PC-9 (cell line): ENCODE measurements around the gene SKIC2. TPM values are rescaled to one million over a fixed set of nuclear protein-coding genes. Genes with fewer than 3 reads are reported as not detected.

Experiments
- BruUV-seq: library from RNA; stranded (reverse); fragments of 400-500 nt; replicated peaks from 2 replicates; lab custom pipeline; 2021; lab: Mats Ljungman, UMichigan
- CTCF ChIA-PET: fragments of 300-600 bp; sonication (Branson Sonifier 250); formaldehyde crosslinking; loops from one replicate; lab custom pipeline; 2022; ENCODE audit warnings: antibody characterized with exemption; lab: Charles Lee
- POLR2A ChIA-PET: fragments of 300-600 bp; sonication (Branson Sonifier 250); formaldehyde crosslinking; loops from one replicate; lab custom pipeline; 2022; ENCODE audit warnings: antibody characterized with exemption; ENCODE audit not compliant: unreplicated experiment; lab: Charles Lee
- DNase-seq, 2 experiments: peaks; one replicate each; pipeline versions ENCODE4 v3.0.0 to v3.0.0-alpha.2; 2015 to 2022; ENCODE audit warnings: mixed read lengths in 1 of 2
- H2AFZ ChIP-seq: fragments of 200-600 bp; sonication (generic); 2 replicates; pipeline ENCODE4 v1.8.1; 2017; ENCODE audit warnings: antibody characterized with exemption
- H3F3A ChIP-seq: fragments of 200-600 bp; sonication (generic); 2 replicates; pipeline ENCODE4 v1.8.1; 2017; ENCODE audit warnings: antibody characterized with exemption, mild to moderate bottlenecking, low read depth; ENCODE audit not compliant: insufficient read depth
- H3K27ac ChIP-seq: fragments of 200-600 bp; sonication (generic); 2 replicates; pipeline ENCODE4 v1.6.1; 2016; ENCODE audit warnings: mixed run types
- H3K27me3 ChIP-seq: fragments of 200-600 bp; sonication (generic); 2 replicates; pipeline ENCODE4 v1.6.1; 2016; ENCODE audit warnings: low read depth, mixed run types; ENCODE audit not compliant: insufficient read depth
- H3K36me3 ChIP-seq: fragments of 200-600 bp; sonication (generic); 2 replicates; pipeline ENCODE4 v1.6.1; 2016; ENCODE audit warnings: low read depth, mixed run types
- H3K4me1 ChIP-seq: fragments of 200-600 bp; sonication (generic); replicated peaks from 2 replicates; pipeline ENCODE4 v1.6.1; 2016; ENCODE audit warnings: mixed run types; ENCODE audit not compliant: insufficient read depth
- H3K4me2 ChIP-seq: fragments of 200-600 bp; sonication (generic); 2 replicates; pipeline ENCODE4 v1.6.1; 2017; ENCODE audit warnings: mixed run types
- H3K4me3 ChIP-seq: fragments of 200-600 bp; sonication (generic); 2 replicates; pipeline ENCODE4 v1.6.1; 2016; ENCODE audit warnings: mixed run types
- H3K79me2 ChIP-seq: fragments of 200-600 bp; sonication (generic); 2 replicates; pipeline ENCODE4 v1.6.1; 2017; ENCODE audit warnings: low read depth, mixed run types
- H3K9me2 ChIP-seq: fragments of 200-600 bp; sonication (generic); 2 replicates; pipeline ENCODE4 v1.8.1; 2017; ENCODE audit warnings: mild to moderate bottlenecking; ENCODE audit not compliant: insufficient read depth
- H3K9me3 ChIP-seq: fragments of 200-600 bp; sonication (generic); 2 replicates; pipeline ENCODE4 v1.8.1; 2016; ENCODE audit warnings: low read depth; ENCODE audit not compliant: insufficient read depth
- H4K20me1 ChIP-seq: fragments of 200-600 bp; sonication (generic); 2 replicates; pipeline ENCODE4 v1.8.1; 2017; ENCODE audit not compliant: insufficient read depth
- CTCF ChIP-seq: fragments of 200-600 bp; sonication (generic); conservative IDR thresholded peaks from 2 replicates; pipeline ENCODE4 v1.6.1; 2017; ENCODE audit warnings: mixed run types, antibody characterized with exemption, mild to moderate bottlenecking, moderate library complexity
- EZH2 ChIP-seq: fragments of 200-600 bp; sonication (generic); IDR thresholded peaks from 2 replicates; pipeline ENCODE4 v1.8.0; 2017; ENCODE audit warnings: antibody characterized with exemption, low read depth
- intact Hi-C: fragments of 100-400 bp; cut with micrococcal nuclease; formaldehyde crosslinking; loops from one replicate; pipeline ENCODE4 v1.10.0; 2022; ENCODE audit not compliant: unreplicated experiment
- total RNA-seq: library from RNA; stranded (reverse); gene quantifications from 2 replicates; pipeline ENCODE4 v1.2.3, GENCODE V29; 2021

Gene SKIC2
- total RNA-seq, 1 experiment from 2014 or later, result 67.9 TPM

GRCh38 chr6:31954511-31954910 lies 4.5 kb upstream of the SKIC2 start:
- CTCF ChIA-PET, result no interaction called here
- Histone ChIP-seq H3K79me2 (peaks cover 26% of the 10 kb centered on the region), H3K9me2 (no peaks in the 10 kb centered on the region), H3K27me3 (no peaks in the 10 kb centered on the region), H3K27ac (no peak overlapping the region), H3F3A (peaks cover 37% of the 10 kb centered on the region), H3K36me3 (peaks cover 23% of the 10 kb centered on the region; the same call in 1 of the 2 replicates), H3K4me3 (no peak overlapping the region), H3K4me2 (no peak overlapping the region), H4K20me1 (no peaks in the 10 kb centered on the region), H2AFZ (no peak overlapping the region), H3K9me3 (no peaks in the 10 kb centered on the region), H3K4me1 (peaks cover 13% of the 10 kb centered on the region)
- DNase-seq, result no peak
- no TSS peak for BruUV-seq
- intact Hi-C loops, result loop anchor here (5.0 to 10.0 kb wide), 2 partner anchors 122 to 180 kb away; partner anchors contain the start of gene VWA7
- TF ChIP-seq EZH2 (no peak), CTCF (no peak)
- POLR2A ChIA-PET, result no interaction called here

GRCh38 chr6:31956796-31957195 lies 2.2 kb upstream of the SKIC2 start:
- Histone ChIP-seq H3F3A (peaks cover 37% of the 10 kb centered on the region), H3K4me2 (no peak overlapping the region), H3K9me2 (no peaks in the 10 kb centered on the region), H2AFZ (no peak overlapping the region), H3K27ac (no peak overlapping the region), H3K36me3 (peaks cover 29% of the 10 kb centered on the region), H3K9me3 (no peaks in the 10 kb centered on the region), H3K4me3 (no peak overlapping the region), H3K4me1 (peaks cover 12% of the 10 kb centered on the region), H3K79me2 (peaks cover 34% of the 10 kb centered on the region), H4K20me1 (no peaks in the 10 kb centered on the region), H3K27me3 (no peaks in the 10 kb centered on the region)
- ChIA-PET CTCF (interaction anchor here (0.6 kb wide), 1 partner anchor 46 kb away, joined by 5 read pairs; no protein-coding TSS in a partner anchor), POLR2A (interaction anchor here (0.7 kb wide), 1 partner anchor 322 kb away, joined by 6 read pairs; no protein-coding TSS in a partner anchor)
- no peak for DNase-seq
- BruUV-seq, result no TSS peak
- no peak for TF ChIP-seq CTCF
- intact Hi-C loops, result loop anchor here (10.0 kb wide), 1 partner anchor 182 kb away; the partner anchor contains the start of gene VWA7

GRCh38 chr6:31958412-31958740 lies 599 bp upstream of the SKIC2 start:
- POLR2A ChIA-PET, result interaction anchor here (0.6 to 1.1 kb wide), 2 partner anchors 21 to 496 kb away, joined by 4 to 9 read pairs; no protein-coding TSS in a partner anchor
- TF ChIP-seq EZH2 (no peak), CTCF (no peak)
- Histone ChIP-seq H3K9me3 (no peaks in the 10 kb centered on the region), H3K79me2 (peaks cover 34% of the 10 kb centered on the region), H3F3A (peaks cover 27% of the 10 kb centered on the region), H3K36me3 (peaks cover 29% of the 10 kb centered on the region), H3K9me2 (no peaks in the 10 kb centered on the region), H3K27me3 (no peaks in the 10 kb centered on the region), H4K20me1 (no peaks in the 10 kb centered on the region), H3K4me3 (peak overlapping the region; percentile 95), H2AFZ (peak overlapping the region; percentile 96), H3K27ac (0 out of 2 replicates have a peak overlapping the region, but pooled peaks have one; percentile 40), H3K4me2 (peak overlapping the region; percentile 92), H3K4me1 (peaks cover 12% of the 10 kb centered on the region)
- DNase-seq, result no peak
- TSS peak; percentile 70 for BruUV-seq
- CTCF ChIA-PET, result interaction anchor here (0.6 kb wide), 1 partner anchor 96 kb away, joined by 4 read pairs; the partner anchor contains the start of gene NEU1
- intact Hi-C loops, result loop anchor here (2.0 to 10.0 kb wide), 2 partner anchors 184 to 412 kb away; partner anchors contain the start of genes ATP6V1G2, NFKBIL1 and VWA7
